HG02981 (cell line): Measurements from ENCODE around the gene CNTN1.
"Not testable (repeated sequence)": the region's sequence is repeated elsewhere in the genome, so short reads cannot be mapped to it uniquely, and the experiment has no call there.

Experiments used
- ATAC-seq: cut with Tn5 transposase; IDR thresholded peaks from one replicate; pipeline ENCODE4 v1.9.1; 2021; ENCODE audit warnings: mild to moderate bottlenecking, moderate library complexity; ENCODE audit not compliant: unreplicated experiment

The CNTN1 gene

DNA sequence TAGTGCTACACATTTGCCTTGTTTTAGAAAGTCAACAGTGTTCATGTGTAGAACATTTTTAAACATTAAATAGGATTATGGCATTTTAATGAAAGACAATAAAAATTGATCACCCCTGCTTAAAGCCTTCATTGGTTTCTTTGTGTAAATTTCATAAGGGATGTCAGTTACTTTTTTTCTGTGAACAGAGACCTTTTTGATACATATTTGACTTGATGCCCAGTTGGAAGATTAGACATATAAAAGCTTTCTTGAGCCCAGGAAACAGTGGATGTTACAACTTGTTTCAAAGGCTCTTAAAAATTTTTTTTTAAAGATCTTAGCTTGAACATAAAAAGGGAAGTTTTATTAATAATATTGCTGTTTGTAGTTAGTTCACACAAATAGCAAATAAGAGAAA is 327.2 kb downstream of the CNTN1 start:
- ATAC-seq, result no peak

DNA sequence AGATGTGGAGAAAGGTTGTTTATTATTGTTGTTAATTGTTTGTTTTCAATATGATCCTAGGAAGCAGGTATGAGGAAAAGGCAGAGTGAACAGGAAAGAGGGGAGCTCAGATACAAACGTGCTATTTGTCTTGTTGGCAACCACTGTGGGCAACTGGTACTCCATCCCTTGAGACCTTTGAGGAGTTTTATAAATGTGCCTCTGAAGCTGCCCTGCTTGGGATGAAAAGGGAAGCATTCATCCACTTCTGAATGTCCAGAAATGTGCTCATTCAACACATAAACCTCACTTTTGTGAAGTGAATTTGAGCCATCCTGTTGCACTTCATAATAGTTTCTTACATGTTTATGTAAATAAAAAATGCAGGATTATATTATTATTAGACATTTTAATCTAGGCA is 331.6 kb downstream of the CNTN1 start:
- ATAC-seq, result no peak

DNA sequence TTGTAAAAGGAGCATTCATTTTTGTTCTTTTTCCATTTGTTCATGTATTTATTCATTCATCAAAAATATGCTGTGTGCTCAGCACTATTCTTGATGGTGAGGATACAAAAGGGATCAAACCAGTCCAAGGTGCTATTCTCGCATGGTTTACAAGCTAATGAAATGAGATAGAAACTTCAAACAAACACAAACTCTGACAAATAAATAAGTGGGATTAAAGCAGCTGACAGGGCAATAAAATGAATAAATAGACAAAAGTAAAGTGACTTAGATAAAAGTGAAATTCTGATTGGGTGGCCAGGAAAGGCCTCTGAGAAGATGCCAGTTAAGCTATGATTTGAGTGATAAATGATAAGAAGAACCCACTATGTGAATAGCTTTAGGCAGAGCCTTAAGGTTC is 333.9 kb downstream of the CNTN1 start:
- ATAC-seq, result no peak

DNA sequence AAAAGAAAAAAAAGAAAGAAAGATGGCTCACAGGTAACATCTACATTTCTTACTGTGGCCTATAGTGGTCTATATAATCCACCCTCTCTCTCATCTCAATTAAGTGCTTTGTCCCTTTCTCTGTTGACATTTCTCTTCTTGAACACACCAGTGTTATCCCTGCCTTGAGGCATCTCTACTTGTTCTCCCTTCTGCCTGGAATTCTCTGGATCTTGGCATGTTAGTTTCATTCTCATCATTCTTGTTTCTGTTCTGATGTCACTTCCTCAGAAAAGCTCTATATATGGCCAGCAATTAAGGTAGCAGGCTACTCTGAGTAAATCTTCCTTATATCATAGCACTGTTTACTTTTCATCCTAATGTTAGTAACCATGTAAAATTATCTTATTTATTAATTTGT is 340.1 kb downstream of the CNTN1 start:
- ATAC-seq, result no peak

DNA sequence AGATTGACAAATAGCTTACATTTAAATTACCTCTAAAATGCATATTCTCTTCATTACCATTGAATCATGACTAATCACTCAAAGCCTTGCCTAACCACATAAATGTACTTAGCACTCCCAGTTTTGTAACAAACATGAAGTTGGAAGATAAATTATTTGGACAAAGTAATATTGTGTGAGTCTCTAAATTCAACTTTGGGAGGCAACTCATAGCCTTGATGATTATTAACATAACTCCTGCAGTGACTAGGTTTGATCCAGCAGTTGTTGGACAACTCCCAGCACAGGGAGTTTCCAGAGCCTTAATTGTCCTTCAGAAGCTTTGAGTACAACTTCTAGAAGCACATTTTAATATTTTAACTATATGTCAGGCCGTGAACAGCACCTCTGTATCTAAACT is 342.4 kb downstream of the CNTN1 start:
- ATAC-seq, result no peak

DNA sequence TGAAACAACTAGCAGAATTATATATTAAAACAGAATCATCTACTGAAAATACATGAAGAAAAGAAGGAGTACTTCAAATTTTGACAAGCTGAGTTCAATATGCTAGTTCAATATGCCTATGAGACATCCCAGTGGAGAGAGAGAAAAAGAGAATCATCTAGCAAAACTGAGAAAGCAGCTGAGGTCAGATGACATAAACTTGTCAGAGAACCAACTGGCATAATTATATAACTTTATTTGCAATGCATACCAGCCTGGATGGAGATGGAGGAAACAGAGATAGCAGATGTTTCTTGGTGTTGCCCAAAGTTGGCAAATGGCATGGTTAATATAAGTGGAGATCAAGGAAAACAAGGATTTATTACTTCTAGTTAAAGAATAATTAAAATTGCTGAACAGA is 347.2 kb downstream of the CNTN1 start:
- no peak for ATAC-seq

DNA sequence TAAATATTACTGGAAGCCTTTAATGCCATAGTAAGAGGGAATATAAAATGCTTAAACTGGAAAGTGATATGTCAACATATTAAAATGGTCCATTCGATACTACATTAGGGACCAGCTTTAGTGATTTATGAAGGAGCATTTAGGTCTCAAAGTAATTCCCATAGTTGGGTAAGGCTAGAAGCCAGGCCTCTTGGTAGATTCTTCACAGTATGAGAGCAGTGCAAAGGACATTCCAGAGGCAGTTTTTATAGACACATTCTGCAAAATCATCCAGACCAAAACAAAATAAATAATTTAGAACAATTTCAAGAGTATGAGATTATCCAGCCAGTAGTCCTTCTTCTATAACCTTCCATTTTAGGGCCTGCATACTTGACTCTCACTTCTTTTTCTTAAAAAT is 353.3 kb downstream of the CNTN1 start:
- no peak for ATAC-seq

DNA sequence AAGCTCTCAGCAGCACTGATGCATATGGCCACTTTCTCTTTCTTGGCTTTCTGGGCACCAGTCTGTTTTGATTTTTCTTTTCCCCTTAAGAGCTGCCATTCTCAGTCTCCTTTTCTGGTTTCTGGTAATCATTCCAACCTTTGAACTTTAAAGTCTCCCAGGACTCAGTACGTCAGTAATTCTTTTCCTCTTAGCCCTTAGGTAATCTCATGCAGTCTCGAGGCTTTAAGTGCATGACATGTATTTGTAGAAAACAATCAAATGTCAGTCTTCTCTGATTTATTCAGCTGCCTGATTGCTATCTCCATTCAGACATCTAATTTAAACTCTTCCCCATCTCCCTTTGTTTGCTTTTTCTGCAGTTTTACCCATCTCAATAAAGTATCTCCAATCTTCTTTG is 356.8 kb downstream of the CNTN1 start:
- ATAC-seq, result no peak

DNA sequence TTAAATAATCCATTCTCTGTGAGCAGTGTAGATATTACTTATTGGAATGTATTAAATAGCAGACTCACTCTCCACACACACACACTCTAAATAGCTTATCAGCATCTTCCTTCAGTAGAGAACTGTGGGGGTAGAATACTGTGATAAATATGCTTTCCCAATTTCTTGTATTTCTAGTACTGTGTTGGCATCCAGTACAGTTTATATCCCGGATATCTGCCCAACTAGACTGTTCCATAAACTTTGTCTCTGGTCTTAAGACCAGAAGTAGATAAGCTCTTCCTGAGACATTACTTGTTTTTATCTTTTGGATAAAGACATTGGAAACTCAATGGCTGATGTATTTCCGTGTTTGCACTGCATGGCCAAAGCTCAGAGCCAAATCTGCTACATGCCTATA is 359.7 kb downstream of the CNTN1 start:
- ATAC-seq, result no peak

DNA sequence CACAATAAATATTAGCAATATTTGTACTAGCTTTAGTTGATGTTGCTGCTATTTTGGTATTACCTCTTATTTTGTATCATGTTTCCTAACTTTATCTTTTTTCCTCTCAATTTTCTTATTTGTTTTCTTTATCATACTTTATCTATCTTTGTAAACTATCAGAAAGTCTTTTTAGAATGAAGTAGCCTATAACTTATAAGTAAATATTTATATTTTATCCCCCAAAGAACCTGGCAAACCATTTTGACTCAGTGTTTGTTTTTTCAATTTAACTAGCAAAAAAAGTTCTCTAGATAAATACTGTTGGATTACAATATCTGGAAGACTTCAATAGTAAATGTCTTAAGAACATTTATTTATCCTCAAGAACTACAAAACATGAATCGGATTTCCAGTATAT is 360.2 kb downstream of the CNTN1 start:
- no peak for ATAC-seq

DNA sequence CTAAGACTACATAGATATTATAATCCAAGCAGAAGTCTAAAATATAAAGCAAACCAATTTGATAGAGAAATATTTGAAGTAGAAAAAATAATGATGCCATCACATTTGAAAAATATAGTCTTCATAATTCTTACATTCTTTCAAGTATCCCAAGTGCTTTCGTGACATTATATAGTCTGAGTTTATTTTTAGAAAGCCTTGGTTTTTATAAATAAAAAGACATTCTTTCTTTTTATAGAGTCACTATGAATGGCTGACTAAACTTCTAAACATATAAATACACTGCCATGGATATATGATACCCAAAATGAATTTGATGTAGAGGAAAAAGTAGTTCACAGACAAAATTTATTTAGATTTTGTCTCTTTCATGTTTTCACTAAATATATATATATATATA is 360.8 kb downstream of the CNTN1 start:
- ATAC-seq, result no peak

DNA sequence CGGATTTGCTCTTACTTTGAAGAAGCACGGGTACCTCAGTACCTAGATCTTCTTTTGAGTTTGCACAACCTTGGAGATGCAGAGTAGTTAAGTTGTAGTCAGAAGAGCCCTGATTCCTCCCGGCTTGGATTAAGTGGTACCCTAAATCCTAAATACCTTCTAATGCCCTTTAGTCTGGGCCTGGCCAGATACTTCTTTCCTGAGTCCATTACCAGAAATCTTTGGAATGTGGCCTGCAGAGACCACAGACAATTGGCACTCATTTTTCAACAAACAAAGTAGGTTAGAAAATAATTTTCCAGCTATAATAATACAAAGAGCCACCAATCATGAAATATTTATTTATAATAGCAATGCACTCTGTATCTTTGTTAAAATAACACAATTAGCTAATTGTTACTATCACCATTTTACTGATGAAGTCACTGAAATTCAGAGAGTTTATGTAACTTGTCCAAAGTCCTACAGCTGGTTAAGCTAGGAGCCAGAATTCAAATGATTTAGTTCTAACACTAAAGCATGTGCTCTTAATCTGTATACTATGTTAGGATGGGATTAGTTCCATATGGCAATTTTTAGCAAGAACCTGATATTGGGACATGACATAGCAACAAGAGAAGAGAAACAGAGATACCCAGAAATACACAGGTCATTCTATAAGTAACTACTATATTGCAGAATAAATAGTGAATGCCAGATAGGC is 363.8 kb downstream of the CNTN1 start:
- no peak for ATAC-seq

DNA sequence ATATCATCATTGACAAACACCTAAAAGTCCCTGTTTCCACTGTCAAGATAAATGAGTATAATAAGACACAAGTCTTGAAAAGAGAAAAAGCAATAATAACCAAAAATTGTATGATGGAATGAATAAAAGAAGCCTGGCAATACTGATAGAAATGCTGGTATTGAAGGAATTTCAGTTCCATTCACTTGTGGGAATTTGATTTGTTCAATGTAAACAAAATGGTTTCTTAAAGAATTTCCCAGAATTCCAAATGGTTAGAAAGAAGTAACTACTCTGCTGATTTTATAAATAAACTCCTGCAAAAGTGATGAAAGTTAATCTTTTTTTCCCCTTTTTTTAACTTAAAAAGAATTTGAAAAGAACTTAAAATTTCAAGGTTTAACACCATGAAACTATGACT is 366.0 kb downstream of the CNTN1 start:
- ATAC-seq, result no peak

DNA sequence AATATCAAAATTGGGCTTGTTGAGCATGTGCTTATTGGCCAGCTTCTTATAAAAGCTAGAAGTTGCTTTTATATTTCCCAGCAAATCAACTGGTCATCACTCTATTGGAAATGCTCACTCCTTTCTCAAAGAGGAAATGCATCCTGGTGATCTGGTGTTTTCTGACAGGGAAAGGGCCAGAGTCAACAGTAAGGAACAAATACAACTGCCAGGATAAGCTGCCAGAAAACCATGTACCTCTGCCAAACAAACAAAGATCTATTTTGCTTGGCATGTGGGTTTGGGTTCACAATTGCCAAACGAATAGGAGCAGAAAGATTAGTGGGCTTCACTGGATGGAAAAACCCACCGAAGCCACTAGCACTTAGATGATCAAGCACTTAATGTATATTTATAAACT is 369.0 kb downstream of the CNTN1 start:
- ATAC-seq, result no peak

DNA sequence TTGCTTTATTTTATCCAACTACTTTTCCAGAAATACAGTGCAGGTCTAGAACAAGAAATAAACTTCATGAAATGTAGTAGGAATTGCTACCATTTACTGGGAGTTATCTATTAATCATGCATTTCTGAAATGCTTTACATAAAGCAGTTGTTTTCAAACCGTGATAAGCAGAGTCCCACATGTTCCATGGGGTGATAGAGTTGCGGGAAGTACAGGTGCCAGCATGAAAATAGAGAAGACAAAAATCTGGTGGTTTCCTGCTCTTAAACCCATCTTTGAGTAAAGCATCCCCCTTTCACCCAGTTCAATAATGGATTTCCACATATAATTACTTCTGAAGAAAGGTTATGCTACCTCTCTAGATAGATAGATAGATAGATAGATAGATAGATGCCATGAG is 372.2 kb downstream of the CNTN1 start:
- no peak for ATAC-seq

DNA sequence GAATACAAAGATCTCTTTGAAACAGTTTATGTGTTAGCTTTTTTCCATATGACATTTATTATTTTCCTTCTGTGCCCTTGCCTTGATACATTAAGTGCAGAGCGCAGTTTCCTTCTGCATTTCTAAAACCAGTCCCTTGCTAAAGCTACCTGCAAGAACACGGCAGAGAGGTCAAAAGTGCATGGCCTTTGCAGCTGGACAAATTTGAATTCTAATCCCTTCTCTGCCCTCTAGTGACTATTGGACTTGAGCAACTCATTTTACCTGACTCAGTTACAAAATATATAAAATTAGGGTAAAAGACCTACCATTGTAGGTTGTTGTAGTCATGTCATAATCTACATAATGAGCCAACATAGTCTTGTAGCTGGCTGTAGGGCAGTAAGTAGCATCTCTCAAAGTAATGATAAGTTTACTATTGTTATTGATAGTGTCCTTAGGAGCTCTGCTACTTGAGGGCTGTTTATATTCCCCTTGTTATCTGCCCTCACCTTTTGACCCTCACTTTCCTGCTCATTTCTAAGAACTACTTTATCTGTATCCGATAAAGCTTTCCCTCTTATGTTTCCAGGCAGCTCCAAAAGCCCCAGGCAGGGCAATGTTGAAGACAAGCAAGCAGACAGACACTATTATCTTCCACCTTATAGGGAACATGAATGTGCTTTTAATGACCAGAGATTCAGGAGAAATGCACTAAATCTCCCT is 375.9 kb downstream of the CNTN1 start:
- no peak for ATAC-seq

DNA sequence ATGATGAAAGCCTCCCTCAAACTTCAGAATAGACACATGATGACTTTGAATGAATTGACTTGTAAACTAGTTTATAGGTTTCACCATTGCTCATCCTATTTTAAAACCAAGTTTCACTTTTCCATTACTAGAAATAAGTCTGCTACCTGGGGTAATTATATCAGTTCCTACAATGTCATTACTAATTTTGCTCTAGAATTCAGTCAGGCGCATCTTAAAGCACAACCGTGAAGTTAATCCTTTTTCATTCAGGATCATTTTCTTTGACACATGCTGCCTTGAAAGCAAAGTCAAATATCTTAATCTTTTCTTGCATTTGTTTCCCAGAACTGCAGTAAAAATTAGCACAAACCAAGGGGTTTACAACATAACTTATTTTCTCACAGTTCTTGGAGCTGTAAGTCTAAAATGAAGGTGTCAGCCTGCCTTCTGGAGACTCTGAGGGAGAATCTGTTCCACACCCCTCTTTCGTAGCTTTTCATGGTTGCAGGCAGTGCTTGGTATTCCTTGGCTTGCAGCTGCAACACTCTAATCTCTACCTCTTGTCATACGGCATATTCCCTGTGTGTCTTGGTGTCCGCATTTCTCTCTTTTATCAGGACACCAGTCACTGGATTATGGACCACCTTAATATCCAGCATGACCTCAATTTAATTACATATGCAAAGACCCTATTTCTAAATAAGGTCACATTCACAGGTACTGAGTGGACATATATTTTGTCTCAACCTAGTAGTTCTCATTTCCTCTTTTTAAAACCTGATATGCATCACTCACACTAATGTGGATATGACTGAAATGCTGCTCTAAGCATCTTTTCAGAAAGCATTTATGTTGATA is 381.6 kb downstream of the CNTN1 start:
- no peak for ATAC-seq

DNA sequence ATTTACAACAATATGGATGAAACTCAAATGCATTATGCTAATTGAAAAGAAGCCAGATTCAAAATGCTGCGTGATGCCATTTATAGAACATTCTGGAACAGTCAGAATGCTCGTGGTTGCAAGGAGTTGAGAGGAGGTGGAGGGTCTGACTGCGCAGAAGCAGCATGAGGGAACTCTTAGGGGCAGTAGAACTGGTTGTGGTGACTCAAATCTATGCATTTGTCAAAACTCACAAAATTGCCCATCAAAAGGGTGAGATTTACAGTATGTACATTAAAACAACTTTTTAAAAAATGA is 382.2 kb downstream of the CNTN1 start:
- ATAC-seq, result no peak

DNA sequence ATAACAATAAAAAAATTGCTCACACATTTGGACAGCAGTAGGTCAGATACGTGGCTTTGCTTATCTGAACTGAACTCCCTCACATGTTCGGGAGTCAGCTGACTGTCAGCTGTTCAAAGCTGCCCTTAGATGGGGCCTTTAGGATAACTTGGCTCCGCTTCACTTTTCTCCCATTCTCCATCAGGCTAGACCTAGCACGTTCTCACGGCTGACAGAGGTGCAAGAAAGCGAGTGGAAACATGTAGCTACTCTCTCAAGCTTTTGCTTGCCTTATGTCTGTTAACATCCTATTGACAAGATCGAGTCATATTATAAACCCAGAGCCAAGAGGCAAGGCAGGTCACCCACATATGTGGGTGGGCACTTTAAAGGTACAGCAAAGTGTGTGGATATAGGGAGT is 383.9 kb downstream of the CNTN1 start:
- ATAC-seq, result no peak

DNA sequence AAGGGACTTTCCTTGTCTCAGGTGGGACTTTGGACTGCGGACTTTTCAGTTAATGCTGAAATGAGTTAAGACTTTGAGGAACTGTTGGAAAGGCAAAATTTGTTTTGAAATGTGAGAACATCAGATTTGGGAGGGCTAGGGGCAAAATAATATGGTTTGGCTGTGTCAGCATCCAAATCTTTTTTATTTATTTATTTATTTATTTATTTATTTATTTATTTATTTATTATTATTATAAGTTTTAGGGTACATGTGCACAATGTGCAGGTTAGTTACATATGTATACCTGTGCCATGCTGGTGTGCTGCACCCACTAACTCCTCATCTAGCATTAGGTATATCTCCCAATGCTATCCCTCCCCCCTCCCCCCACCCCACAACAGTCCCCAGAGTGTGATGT is 389.0 kb downstream of the CNTN1 start:
- ATAC-seq, result not testable (repeated sequence)

DNA sequence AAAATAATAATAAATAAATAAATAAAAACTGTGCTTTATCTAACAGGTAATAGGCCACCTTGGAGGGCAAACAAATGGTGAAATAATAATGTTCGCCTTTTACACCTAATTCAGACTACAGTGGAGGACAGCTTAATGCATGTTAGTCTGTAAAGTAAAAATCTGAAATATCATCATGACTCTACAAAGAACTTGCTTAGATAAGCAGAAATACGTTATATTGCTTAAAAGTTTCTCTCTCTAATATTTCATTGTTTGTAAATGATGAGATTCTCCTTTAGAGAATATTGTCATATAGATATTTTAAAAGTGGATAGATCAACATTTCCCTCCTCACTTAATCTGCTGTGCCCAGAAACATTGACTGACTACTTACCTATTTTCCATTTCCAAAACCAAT is 397.2 kb downstream of the CNTN1 start:
- no peak for ATAC-seq

DNA sequence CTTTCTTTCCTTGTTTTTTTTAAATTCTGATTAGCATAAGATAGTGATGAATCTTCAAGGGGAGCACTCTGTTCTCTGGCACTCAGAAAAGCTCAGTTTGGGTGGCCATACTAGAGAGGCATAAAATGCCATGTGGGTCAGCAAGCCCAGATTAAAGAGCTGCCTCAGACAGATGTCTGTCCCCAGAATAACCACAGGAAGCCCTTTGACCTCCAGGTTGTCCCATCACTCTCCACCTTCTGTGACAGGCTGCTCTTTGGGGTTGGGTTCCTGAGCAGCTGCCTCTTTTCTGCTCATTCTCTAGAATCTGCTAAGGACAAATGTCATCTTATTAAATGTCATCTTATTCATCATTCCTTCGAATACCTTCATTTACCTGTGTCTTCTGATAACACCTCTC is 399.9 kb downstream of the CNTN1 start:
- no peak for ATAC-seq
